ENCODE results near the gene RBMS3.
"Not testable (repeated sequence)": the region's sequence is repeated elsewhere in the genome, so short reads cannot be mapped to it uniquely, and the experiment has no call there.

RBMS3 gene

GRCh38 chr3:29639578-29640290 lies 358.9 kb downstream of the RBMS3 start:
- DNase-seq = no peak

- no peak for DNase-seq
Observed at GRCh38 chr3:29642393-29643033, 361.6 kb downstream of the RBMS3 start.

- no peak for DNase-seq
Observed at GRCh38 chr3:29643034-29643425, 362.2 kb downstream of the RBMS3 start.

GRCh38 chr3:29644261-29644660 lies 363.4 kb downstream of the RBMS3 start:
- no peak for DNase-seq

- no peak for DNase-seq
Observed at GRCh38 chr3:29644956-29645636, 364.2 kb downstream of the RBMS3 start.

- DNase-seq = no peak
Observed at GRCh38 chr3:29646043-29646442, 365.2 kb downstream of the RBMS3 start.

- no peak for DNase-seq
Observed at GRCh38 chr3:29649815-29650547, 369.1 kb downstream of the RBMS3 start.

- no peak for DNase-seq
Observed at GRCh38 chr3:29653680-29654079, 372.8 kb downstream of the RBMS3 start.

GRCh38 chr3:29655015-29655747 lies 374.3 kb downstream of the RBMS3 start:
- DNase-seq = no peak

GRCh38 chr3:29665688-29666087 lies 384.8 kb downstream of the RBMS3 start:
- DNase-seq = no peak

- no peak for DNase-seq
Observed at GRCh38 chr3:29668233-29668632, 387.4 kb downstream of the RBMS3 start.

GRCh38 chr3:29668728-29669127 lies 387.9 kb downstream of the RBMS3 start:
- DNase-seq = no peak

- not testable (repeated sequence) for DNase-seq
Observed at GRCh38 chr3:29670476-29670875, 389.6 kb downstream of the RBMS3 start.

- DNase-seq = no peak
Observed at GRCh38 chr3:29677421-29677820, 396.6 kb downstream of the RBMS3 start.

- DNase-seq = no peak
Observed at GRCh38 chr3:29679944-29680343, 399.1 kb downstream of the RBMS3 start.

GRCh38 chr3:29683018-29683993 lies 402.4 kb downstream of the RBMS3 start:
- no peak for DNase-seq

GRCh38 chr3:29686889-29687592 lies 406.2 kb downstream of the RBMS3 start:
- DNase-seq = no peak

- DNase-seq = no peak
Observed at GRCh38 chr3:29690686-29691353, 409.9 kb downstream of the RBMS3 start.

- no peak for DNase-seq
Observed at GRCh38 chr3:29693863-29694262, 413.0 kb downstream of the RBMS3 start.

GRCh38 chr3:29694331-29694730 lies 413.5 kb downstream of the RBMS3 start:
- DNase-seq = no peak
